H9 (cell line): Measurements from ENCODE around the gene EIF4E3. TPM values are rescaled to one million over a fixed set of nuclear protein-coding genes. Genes with fewer than 3 reads are reported as not detected.

ENCODE experiments used
- DNase-seq: peaks from one replicate; pipeline ENCODE4 v3.0.0-alpha.2; 2017
- H2AFZ ChIP-seq: one replicate; pipeline ENCODE4 v1.6.1; 2013; ENCODE audit warnings: mild to moderate bottlenecking, low read length, control low read depth, moderate library complexity
- H2AK5ac ChIP-seq: 2 replicates; pipeline ENCODE4 v1.6.1; 2013; ENCODE audit warnings: low read length, control low read depth, mixed read lengths; ENCODE audit not compliant: insufficient read length
- H2BK120ac ChIP-seq: one replicate; pipeline ENCODE4 v1.6.1; 2013; ENCODE audit warnings: low read depth, mild to moderate bottlenecking, low read length, control low read depth, inconsistent platforms; ENCODE audit not compliant: poor library complexity, severe bottlenecking
- H2BK12ac ChIP-seq: 2 replicates; pipeline ENCODE4 v1.6.1; 2013; ENCODE audit warnings: low read length, control low read depth, mixed read lengths, low read depth; ENCODE audit not compliant: insufficient read length
- H2BK15ac ChIP-seq: 2 replicates; pipeline ENCODE4 v1.6.1; 2013; ENCODE audit warnings: low read depth, low read length, control low read depth
- H2BK20ac ChIP-seq: one replicate; pipeline ENCODE4 v1.6.1; 2013; ENCODE audit warnings: low read depth, mild to moderate bottlenecking, low read length, control low read depth, inconsistent platforms; ENCODE audit not compliant: poor library complexity, severe bottlenecking
- H2BK5ac ChIP-seq: 2 replicates; pipeline ENCODE4 v1.6.1; 2013; ENCODE audit warnings: low read length, control low read depth, mixed read lengths; ENCODE audit not compliant: insufficient read length
- H3K14ac ChIP-seq: 2 replicates; pipeline ENCODE4 v1.6.1; 2013; ENCODE audit warnings: low read length, control low read depth; ENCODE audit not compliant: insufficient read depth
- H3K18ac ChIP-seq: 2 replicates; pipeline ENCODE4 v1.6.1; 2013; ENCODE audit warnings: low read depth, mild to moderate bottlenecking, mixed read lengths, low read length, control low read depth; ENCODE audit not compliant: insufficient read length
- H3K23ac ChIP-seq: 2 replicates; pipeline ENCODE4 v1.6.1; 2013; ENCODE audit warnings: low read length, control low read depth, mixed read lengths, low read depth; ENCODE audit not compliant: insufficient read length
- H3K23me2 ChIP-seq: 2 replicates; pipeline ENCODE4 v1.6.1; 2013; ENCODE audit warnings: low read depth, mild to moderate bottlenecking, mixed read lengths, low read length, control low read depth; ENCODE audit not compliant: insufficient read length, poor library complexity, severe bottlenecking
- H3K27ac ChIP-seq: 2 replicates; pipeline ENCODE4 v1.5.1; 2013; ENCODE audit warnings: low read length, control low read depth, mixed read lengths, low read depth; ENCODE audit not compliant: insufficient read length
- H3K27me3 ChIP-seq: 2 replicates; pipeline ENCODE4 v1.6.1; 2013; ENCODE audit warnings: low read length, control low read depth, inconsistent platforms; ENCODE audit not compliant: insufficient read depth
- H3K4ac ChIP-seq: 2 replicates; pipeline ENCODE4 v1.6.1; 2013; ENCODE audit warnings: low read depth, mild to moderate bottlenecking, control low read depth, inconsistent platforms, low read length, moderate library complexity
- H3K4me1 ChIP-seq: 2 replicates; pipeline ENCODE4 v1.6.1; 2013; ENCODE audit warnings: low read length, control low read depth, inconsistent platforms; ENCODE audit not compliant: insufficient read depth
- H3K4me2 ChIP-seq: 2 replicates; pipeline ENCODE4 v1.6.1; 2013; ENCODE audit warnings: low read length, control low read depth, mixed read lengths; ENCODE audit not compliant: insufficient read length, insufficient read depth
- H3K56ac ChIP-seq: 2 replicates; pipeline ENCODE4 v1.6.1; 2013; ENCODE audit warnings: low read depth, mild to moderate bottlenecking, mixed read lengths, low read length, control low read depth; ENCODE audit not compliant: insufficient read length
- H3K79me1 ChIP-seq: 2 replicates; pipeline ENCODE4 v1.6.1; 2013; ENCODE audit warnings: low read depth, mild to moderate bottlenecking, moderate library complexity, low read length, control low read depth, inconsistent platforms; ENCODE audit not compliant: insufficient read depth, poor library complexity, severe bottlenecking
- H3K79me2 ChIP-seq: 2 replicates; pipeline ENCODE4 v1.6.1; 2013; ENCODE audit warnings: low read length, control low read depth, inconsistent platforms; ENCODE audit not compliant: insufficient read depth
- H3K9ac ChIP-seq: 2 replicates; pipeline ENCODE4 v1.6.1; 2013; ENCODE audit warnings: low read length, control low read depth, mixed read lengths; ENCODE audit not compliant: insufficient read length; ENCODE audit errors: extremely low read depth
- H3K9me3 ChIP-seq: one replicate; pipeline ENCODE4 v1.6.1; 2013; ENCODE audit warnings: low read depth, low read length, inconsistent platforms; ENCODE audit not compliant: control insufficient read depth
- H3T11ph ChIP-seq: one replicate; pipeline ENCODE4 v1.6.1; 2013; ENCODE audit warnings: mild to moderate bottlenecking, low read length, control low read depth, inconsistent platforms
- H4K20me1 ChIP-seq: one replicate; pipeline ENCODE4 v1.6.1; 2013; ENCODE audit not compliant: control insufficient read depth, insufficient read length, insufficient read depth
- H4K5ac ChIP-seq: 2 replicates; pipeline ENCODE4 v1.6.1; 2013; ENCODE audit warnings: low read depth, mild to moderate bottlenecking, mixed read lengths, low read length, control low read depth; ENCODE audit not compliant: insufficient read length
- H4K8ac ChIP-seq: replicated peaks from 2 replicates; pipeline ENCODE4 v1.6.1; 2013; ENCODE audit warnings: low read length, control low read depth, mixed read lengths, low read depth; ENCODE audit not compliant: insufficient read length
- H4K91ac ChIP-seq: 2 replicates; pipeline ENCODE4 v1.6.1; 2013; ENCODE audit warnings: low read depth, mild to moderate bottlenecking, moderate library complexity, mixed read lengths, low read length, control low read depth; ENCODE audit not compliant: insufficient read length
- H3K27ac Mint-ChIP-seq, 3 experiments: 2 replicates in 2 of 3; 3 replicates in 1 of 3; pipeline ENCODE4 v1.8.0; 2020 to 2021; ENCODE audit warnings: mixed read lengths in 3 of 3, mild to moderate bottlenecking in 1 of 3, moderate library complexity in 1 of 3
- H3K27me3 Mint-ChIP-seq: 2 replicates; pipeline ENCODE4 v1.8.0; 2021; ENCODE audit warnings: low read depth, mild to moderate bottlenecking, moderate library complexity, mixed read lengths
- H3K36me3 Mint-ChIP-seq, 3 experiments: 2 replicates in 2 of 3; 3 replicates in 1 of 3; pipeline ENCODE4 v1.8.0; 2020 to 2021; ENCODE audit warnings: low read depth in 3 of 3, mixed read lengths in 3 of 3; ENCODE audit not compliant: insufficient read depth in 1 of 3
- H3K4me1 Mint-ChIP-seq, 2 experiments: 2 replicates each; pipeline ENCODE4 v1.8.0; 2020; ENCODE audit warnings: mixed read lengths in 2 of 2
- H3K4me3 Mint-ChIP-seq, 2 experiments: 2 replicates in 1 of 2; 3 replicates in 1 of 2; pipeline ENCODE4 v1.8.0; 2020 to 2021; ENCODE audit warnings: mild to moderate bottlenecking in 2 of 2, mixed read lengths in 2 of 2, moderate library complexity in 1 of 2
- H3K9me3 Mint-ChIP-seq, 2 experiments: 2 replicates in 1 of 2; 3 replicates in 1 of 2; pipeline ENCODE4 v1.8.0; 2020; ENCODE audit warnings: mild to moderate bottlenecking in 2 of 2, mixed read lengths in 2 of 2, moderate library complexity in 1 of 2
- CTCF ChIP-seq: fragments of 200-600 bp; sonication (generic); conservative IDR thresholded peaks from 3 replicates; pipeline ENCODE4 v1.8.0; 2021; ENCODE audit warnings: antibody characterized with exemption, mild to moderate bottlenecking
- WGBS: extraction: QIAGEN DNeasy Blood & Tissue Kit; methylation state at CpG from one replicate; pipeline ENCODE4 v1.1.7; 2013; ENCODE audit warnings: missing lambda C conversion rate, low lambda C conversion rate, mixed read lengths; ENCODE audit not compliant: insufficient read length; ENCODE audit errors: extremely low coverage; 5-methylcytosine and 5-hydroxymethylcytosine counted together
- total RNA-seq: library from RNA; stranded (reverse); gene quantifications from 2 replicates; pipeline ENCODE4 v1.2.1, GENCODE V29; 2021

The EIF4E3 gene
- total RNA-seq, 1 experiment from 2014 or later: 12.9 TPM

- no peak overlapping the region for H2BK15ac ChIP-seq
- H2BK120ac ChIP-seq: no peak overlapping the region
- H2AK5ac ChIP-seq: no peak overlapping the region
- H2BK12ac ChIP-seq: no peak overlapping the region
- H4K20me1 ChIP-seq: no peaks in the 10 kb centered on the region
- no peak overlapping the region for H3K14ac ChIP-seq
- H2BK20ac ChIP-seq: no peak overlapping the region
- peaks cover 17% of the 10 kb centered on the region; the same call in 1 of the 2 replicates for H3K4me1 ChIP-seq
- Mint-ChIP-seq H3K4me3 (no peak overlapping the region), H3K4me1 (peaks cover 37 to 47% of the 10 kb centered on the region in 2 experiments), H3K27me3 (no peaks in the 10 kb centered on the region), H3K27ac (no peak overlapping the region), H3K9me3 (no peaks in the 10 kb centered on the region), H3K36me3 (no peaks in the 10 kb centered on the region)
- H4K91ac ChIP-seq: no peak overlapping the region
- no peaks in the 10 kb centered on the region for H3K27me3 ChIP-seq
- no peak overlapping the region for H3K4me2 ChIP-seq
- H4K5ac ChIP-seq: no peak overlapping the region
- no peak overlapping the region for H3K27ac ChIP-seq
- no peak overlapping the region for H3T11ph ChIP-seq
- H3K23me2 ChIP-seq: no peaks in the 10 kb centered on the region
- no peaks in the 10 kb centered on the region for H3K9me3 ChIP-seq
- H3K56ac ChIP-seq: no peak overlapping the region
- H3K23ac ChIP-seq: no peak overlapping the region
- no peak overlapping the region for H3K9ac ChIP-seq
- no peak overlapping the region for H4K8ac ChIP-seq
- TF ChIP-seq CTCF: no peak
- no peaks in the 10 kb centered on the region for H3K79me1 ChIP-seq
- H3K18ac ChIP-seq: no peak overlapping the region
- H2AFZ ChIP-seq: no peak overlapping the region
- no peak for DNase-seq
- no peaks in the 10 kb centered on the region for H3K79me2 ChIP-seq
- no peak overlapping the region for H3K4ac ChIP-seq
- no CpG with 5 or more reads among the region's 6 CpGs for WGBS
- no peak overlapping the region for H2BK5ac ChIP-seq
These were observed 75.4 kb downstream of the EIF4E3 start for GRCh38 chr3:71649757-71650156.
